Kidney (tissue), 14 donors: ENCODE data around the gene ENKD1. TPM values are rescaled to one million over a fixed set of nuclear protein-coding genes. Genes with fewer than 3 reads are reported as not detected.

Source experiments
- DNase-seq, 5 donors: peaks; one replicate each; pipeline ENCODE4 v3.0.0-alpha.2; 2013 to 2020
- FAIRE-seq: peaks from 2 replicates; lab custom pipeline; 2012; peaks lifted over from hg19 to GRCh38; lab: Jason Lieb, UNC
- H3K27ac ChIP-seq, 2 donors: one replicate each; pipeline ENCODE4 v1.7.0; 2013; ENCODE audit warnings: low read depth in 2 of 2, low read length in 2 of 2, inconsistent platforms in 1 of 2
- H3K27me3 ChIP-seq: one replicate; pipeline ENCODE4 v1.7.1; 2013; ENCODE audit warnings: low read length, inconsistent platforms; ENCODE audit not compliant: control insufficient read depth, insufficient read depth
- H3K36me3 ChIP-seq, 3 donors: one replicate each; pipeline versions ENCODE4 v1.7.0 to v1.7.1; 2013; ENCODE audit warnings: low read length in 3 of 3, control low read depth in 1 of 3, inconsistent platforms in 1 of 3; ENCODE audit not compliant: insufficient read depth in 3 of 3, control insufficient read depth in 2 of 3
- H3K4me1 ChIP-seq, 3 donors: one replicate each; pipeline versions ENCODE4 v1.7.0 to v1.7.1; 2013; ENCODE audit warnings: low read length in 3 of 3, inconsistent platforms in 1 of 3, low read depth in 1 of 3; ENCODE audit not compliant: control insufficient read depth in 2 of 3, insufficient read depth in 2 of 3
- H3K4me3 ChIP-seq, 3 donors: one replicate each; pipeline versions ENCODE4 v1.7.0 to v1.8.1; 2013; ENCODE audit warnings: low read length in 3 of 3, control low read depth in 1 of 3, inconsistent platforms in 1 of 3
- H3K9ac ChIP-seq, 3 donors: one replicate each; pipeline versions ENCODE4 v1.7.0 to v1.7.1; 2013; ENCODE audit warnings: low read length in 3 of 3, control low read depth in 1 of 3, inconsistent platforms in 1 of 3
- H3K9me3 ChIP-seq, 3 donors: one replicate each; pipeline versions ENCODE4 v1.7.0 to v1.7.1; 2013; ENCODE audit warnings: low read length in 3 of 3, control low read depth in 1 of 3, inconsistent platforms in 1 of 3; ENCODE audit not compliant: control insufficient read depth in 2 of 3, insufficient read depth in 1 of 3
- intact Hi-C: fragments of 100-400 bp; cut with DNase I; formaldehyde crosslinking; loops from one replicate; pipeline ENCODE4 v1.11.1; 2022
- polyA plus RNA-seq: library from polyadenylated mRNA; stranded (reverse); fragments of 350-450 nt; fragmentation: Illumina TruSeq; extraction: RNeasy Lipid Tissue Mini Kit (QIAGEN cat#74804); gene quantifications from one replicate; pipeline ENCODE4 v1.2.3, GENCODE V29; 2014; ENCODE audit warnings: low read depth, low replicate concordance; ENCODE audit not compliant: insufficient read depth
- total RNA-seq: library from RNA; stranded (reverse); fragmentation: NEBNext Ultra II Directional; extraction: Animal tissue kit (Norgen Biotek cat#: 25700); gene quantifications from one replicate; pipeline ENCODE4 v1.2.1, GENCODE V29; 2021
- TF ChIP-seq, protein P1 (sequence below): IDR thresholded peaks from 3 replicates; pipeline ENCODE4 v1.5.1; 2012; ENCODE audit warnings: mild to moderate bottlenecking, moderate library complexity, borderline replicate concordance; ENCODE audit not compliant: insufficient read depth; ENCODE audit errors: extremely low read depth
- donor health status: control.
- donor health status: control.
- donor health status: control.
- donor health status: control.
- donor health status: control.
- donor health status: DM: yes; HTN: yes; CAD: no.
- donor health status: Normal renal cell carcinoma (clear cell type).

ENKD1 gene
- total and polyA plus RNA-seq, 2 donors from 2014 or later: 30.2 to 38.3 TPM

DNA sequence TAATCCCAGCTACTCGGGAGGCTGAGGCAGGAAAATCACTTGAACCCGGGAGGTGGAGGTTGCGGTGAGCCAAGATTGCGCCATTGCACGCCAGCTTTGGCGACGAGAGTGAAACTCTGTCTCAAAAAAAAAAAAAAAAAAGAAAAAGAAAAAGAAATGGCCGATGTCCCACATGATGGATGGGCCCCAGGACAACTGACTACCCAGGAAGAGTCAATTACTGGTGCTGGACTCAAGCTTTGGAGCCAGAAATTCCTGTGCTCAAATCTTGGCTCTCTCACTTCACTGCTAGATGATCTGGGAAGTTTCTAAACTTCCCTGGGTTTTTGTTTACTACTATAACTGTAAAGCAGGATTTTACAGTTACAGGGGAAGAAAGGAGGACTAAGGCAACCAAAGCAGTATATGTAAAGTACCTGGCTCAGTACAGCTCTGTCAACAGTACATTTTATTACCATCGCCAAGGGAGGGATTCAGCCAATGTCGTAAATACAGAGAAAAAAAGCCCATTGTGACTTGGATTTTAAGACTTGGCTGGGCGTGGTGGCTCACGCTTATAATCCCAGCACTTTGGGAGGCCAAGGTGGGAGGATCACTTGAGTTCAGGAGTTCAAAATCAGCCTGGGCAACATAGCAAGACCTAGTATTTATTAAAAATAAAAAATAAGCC, 11.9 kb upstream of the ENKD1 start:
- TF ChIP-seq, protein P1, sequence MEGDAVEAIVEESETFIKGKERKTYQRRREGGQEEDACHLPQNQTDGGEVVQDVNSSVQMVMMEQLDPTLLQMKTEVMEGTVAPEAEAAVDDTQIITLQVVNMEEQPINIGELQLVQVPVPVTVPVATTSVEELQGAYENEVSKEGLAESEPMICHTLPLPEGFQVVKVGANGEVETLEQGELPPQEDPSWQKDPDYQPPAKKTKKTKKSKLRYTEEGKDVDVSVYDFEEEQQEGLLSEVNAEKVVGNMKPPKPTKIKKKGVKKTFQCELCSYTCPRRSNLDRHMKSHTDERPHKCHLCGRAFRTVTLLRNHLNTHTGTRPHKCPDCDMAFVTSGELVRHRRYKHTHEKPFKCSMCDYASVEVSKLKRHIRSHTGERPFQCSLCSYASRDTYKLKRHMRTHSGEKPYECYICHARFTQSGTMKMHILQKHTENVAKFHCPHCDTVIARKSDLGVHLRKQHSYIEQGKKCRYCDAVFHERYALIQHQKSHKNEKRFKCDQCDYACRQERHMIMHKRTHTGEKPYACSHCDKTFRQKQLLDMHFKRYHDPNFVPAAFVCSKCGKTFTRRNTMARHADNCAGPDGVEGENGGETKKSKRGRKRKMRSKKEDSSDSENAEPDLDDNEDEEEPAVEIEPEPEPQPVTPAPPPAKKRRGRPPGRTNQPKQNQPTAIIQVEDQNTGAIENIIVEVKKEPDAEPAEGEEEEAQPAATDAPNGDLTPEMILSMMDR: no peak
- Histone ChIP-seq H3K4me1 (peaks cover 0 to 13% (median 12%) of the 10 kb centered on the region in 3 donors), H3K27ac (no peak overlapping the region), H3K36me3 (peaks cover 0 to under 1% (median 0%) of the 10 kb centered on the region in 3 donors), H3K27me3 (no peaks in the 10 kb centered on the region), H3K9me3 (no peaks in the 10 kb centered on the region), H3K9ac (no peak overlapping the region), H3K4me3 (no peak overlapping the region)
- no peak for FAIRE-seq
- no peak for DNase-seq
- intact Hi-C loops: loop anchor here (10.0 kb wide), 1 partner anchor 246 kb away; no protein-coding TSS in a partner anchor

DNA sequence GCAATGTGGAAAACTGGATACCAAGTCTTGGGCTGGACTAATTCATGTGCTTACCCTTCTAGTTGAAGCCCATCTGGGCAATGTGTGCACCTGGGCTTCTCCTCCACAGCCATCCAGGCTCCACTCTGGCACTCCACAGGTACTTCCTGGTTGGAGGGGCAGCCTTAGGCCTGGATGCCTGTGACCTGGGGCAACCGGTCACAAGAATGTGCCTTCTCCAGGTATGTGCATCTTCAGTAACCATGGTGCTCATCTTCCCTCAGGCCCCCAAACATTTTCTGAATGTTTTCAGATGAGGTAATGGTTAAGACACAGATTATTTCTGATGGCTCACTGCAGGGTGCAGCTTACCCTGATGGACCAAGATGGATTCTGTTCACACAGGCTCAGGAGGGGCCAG, 11.2 kb upstream of the ENKD1 start:
- H3K27me3 ChIP-seq: no peaks in the 10 kb centered on the region
- H3K4me1 ChIP-seq: peaks cover 0 to 20% (median 19%) of the 10 kb centered on the region in 3 donors
- H3K9me3 ChIP-seq: no peaks in the 10 kb centered on the region
- TF ChIP-seq, protein P1: no peak
- intact Hi-C loops: loop anchor here (10.0 kb wide), 1 partner anchor 247 kb away; no protein-coding TSS in a partner anchor
- no peak overlapping the region for H3K27ac ChIP-seq
- no peak for DNase-seq
- no peaks in the 10 kb centered on the region for H3K36me3 ChIP-seq
- no peak overlapping the region for H3K9ac ChIP-seq
- no peak for FAIRE-seq
- H3K4me3 ChIP-seq: no peak overlapping the region

DNA sequence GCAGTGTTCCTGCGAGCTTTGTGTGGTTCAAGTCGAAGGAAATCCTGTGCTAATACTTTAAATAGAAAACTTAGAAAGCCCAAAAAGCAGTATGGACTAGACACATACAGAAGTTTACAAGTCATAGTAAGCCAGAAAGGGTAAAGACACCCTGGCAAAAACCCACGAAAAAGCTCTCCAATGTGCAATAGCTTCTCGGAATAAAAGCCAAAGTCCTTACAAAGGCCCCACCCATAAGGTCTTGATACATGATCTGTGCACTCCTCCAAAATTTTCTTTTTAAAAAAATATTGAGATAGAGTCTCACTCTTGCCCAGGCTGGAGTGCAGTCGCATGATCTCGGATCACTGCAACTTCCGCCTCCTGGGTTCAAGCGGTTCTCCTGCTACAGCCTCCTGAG, 10.4 kb upstream of the ENKD1 start:
- H3K4me3 ChIP-seq: no peak overlapping the region
- H3K36me3 ChIP-seq: no peaks in the 10 kb centered on the region
- no peak for FAIRE-seq
- no peak overlapping the region for H3K9ac ChIP-seq
- H3K9me3 ChIP-seq: no peaks in the 10 kb centered on the region
- intact Hi-C loops: loop anchor here (10.0 kb wide), 1 partner anchor 248 kb away; no protein-coding TSS in a partner anchor
- no peak overlapping the region for H3K27ac ChIP-seq
- no peaks in the 10 kb centered on the region for H3K27me3 ChIP-seq
- peaks cover 0 to 20% (median 19%) of the 10 kb centered on the region in 3 donors for H3K4me1 ChIP-seq
- TF ChIP-seq, protein P1: no peak
- DNase-seq: no peak
